ENCODE results near the gene ATF2.

The ATF2 gene

DNA sequence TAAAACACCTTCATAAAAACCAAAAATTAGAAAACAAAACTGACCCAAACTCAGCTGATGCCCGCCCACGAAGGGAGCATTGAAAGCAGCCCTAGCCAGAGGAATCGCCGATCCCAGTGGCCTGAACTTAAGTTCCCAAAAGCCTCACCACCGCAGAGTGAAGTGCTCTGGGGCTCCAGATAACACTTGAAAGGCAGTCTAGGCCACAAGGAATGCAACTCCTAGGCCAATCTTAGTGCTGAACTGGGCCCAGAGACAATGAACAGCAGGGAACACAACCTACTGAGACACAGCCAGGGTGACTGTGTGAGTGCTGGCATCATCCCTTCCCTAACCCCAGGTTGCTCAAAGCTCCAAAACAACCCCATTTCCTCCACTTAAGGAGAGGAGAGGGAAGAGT, 103.2 kb downstream of the ATF2 start:
- H3K9ac ChIP-seq (ENCODE audit: low read depth in 1 of 2, low read length in 2 of 2): no peak overlapping the region
- H3K36me3 ChIP-seq (ENCODE audit: control insufficient read depth in 1 of 2, insufficient read depth in 2 of 2, low read length in 2 of 2): no peaks in the 10 kb centered on the region
- no peak overlapping the region for H3K4me3 ChIP-seq (ENCODE audit: low read depth in 1 of 2, low read length in 2 of 2)
- H3K27me3 ChIP-seq (ENCODE audit: control insufficient read depth in 1 of 2, insufficient read depth in 2 of 2, low read length in 2 of 2): no peaks in the 10 kb centered on the region
- no peaks in the 10 kb centered on the region for H3K9me3 ChIP-seq (ENCODE audit: control insufficient read depth in 1 of 2, low read length in 2 of 2)
- H3K4me1 ChIP-seq (ENCODE audit: control insufficient read depth in 1 of 2, insufficient read depth in 2 of 2, low read length in 2 of 2): no peaks in the 10 kb centered on the region
- H3K27ac ChIP-seq (ENCODE audit: low read depth, low read length): no peak overlapping the region

DNA sequence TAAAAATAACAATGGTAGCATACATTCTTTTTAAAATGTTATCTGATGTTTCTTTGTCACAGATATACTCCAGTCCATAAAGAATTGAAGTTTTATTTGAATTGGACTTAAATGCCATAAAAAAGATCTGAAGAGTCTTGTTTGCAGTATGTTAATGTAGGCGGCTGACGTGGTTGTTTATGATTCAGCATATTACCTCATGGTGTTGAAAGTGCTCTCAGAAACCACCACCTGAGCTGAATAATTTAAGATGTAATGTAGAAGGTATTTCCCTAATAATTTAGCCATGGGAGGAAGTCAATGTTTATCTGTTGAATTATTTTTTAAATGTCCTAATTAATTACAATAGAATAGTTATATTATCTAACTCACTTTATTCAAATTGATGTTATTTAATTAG, 104.3 kb downstream of the ATF2 start:
- no peaks in the 10 kb centered on the region for H3K4me1 ChIP-seq (ENCODE audit: control insufficient read depth in 1 of 2, insufficient read depth in 2 of 2, low read length in 2 of 2)
- no peaks in the 10 kb centered on the region for H3K9me3 ChIP-seq (ENCODE audit: control insufficient read depth in 1 of 2, low read length in 2 of 2)
- peaks cover 0 to 4% of the 10 kb centered on the region in 2 donors for H3K36me3 ChIP-seq (ENCODE audit: control insufficient read depth in 1 of 2, insufficient read depth in 2 of 2, low read length in 2 of 2)
- no peak overlapping the region for H3K4me3 ChIP-seq (ENCODE audit: low read depth in 1 of 2, low read length in 2 of 2)
- H3K27ac ChIP-seq (ENCODE audit: low read depth, low read length): no peak overlapping the region
- H3K27me3 ChIP-seq (ENCODE audit: control insufficient read depth in 1 of 2, insufficient read depth in 2 of 2, low read length in 2 of 2): no peaks in the 10 kb centered on the region
- H3K9ac ChIP-seq (ENCODE audit: low read depth in 1 of 2, low read length in 2 of 2): no peak overlapping the region

DNA sequence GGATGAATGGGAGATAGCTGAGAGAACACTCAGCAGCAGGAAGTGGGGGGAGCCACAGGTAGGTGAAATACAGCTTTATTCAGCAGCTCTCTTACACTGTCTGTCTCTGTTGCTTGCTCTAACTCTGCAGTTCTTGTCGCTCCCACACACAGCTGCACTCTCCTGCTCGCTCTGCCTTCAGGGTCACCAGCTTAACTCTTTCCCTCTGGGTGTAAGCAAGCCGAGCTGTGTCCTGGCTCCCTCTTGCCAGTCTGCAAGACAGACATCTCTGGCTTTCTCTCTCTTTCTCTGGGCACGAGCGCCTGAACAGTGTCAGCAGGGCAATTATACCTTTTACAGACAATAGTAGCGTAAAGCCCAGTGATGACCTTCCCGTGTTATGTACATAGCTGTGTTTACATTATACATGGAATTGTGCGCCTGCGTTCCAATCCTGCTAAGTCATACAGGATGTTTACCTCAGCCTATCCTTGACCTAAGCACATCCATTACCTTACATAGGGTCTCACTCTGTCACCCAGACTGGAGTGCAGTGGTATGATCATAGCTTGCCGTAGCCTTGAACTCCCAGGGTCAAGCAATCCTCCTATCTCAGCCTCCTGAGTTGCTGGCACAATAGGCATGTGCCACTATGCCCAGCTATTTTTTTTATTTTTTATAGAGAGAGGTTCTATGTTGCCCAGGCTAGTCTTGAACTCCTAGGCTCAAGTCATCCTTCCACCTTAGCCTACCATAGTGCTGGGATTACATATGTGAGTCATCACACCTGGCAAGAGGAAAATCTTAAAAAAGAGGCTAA, 105.0 kb downstream of the ATF2 start:
- Histone ChIP-seq H3K27me3 (ENCODE audit: control insufficient read depth in 1 of 2, insufficient read depth in 2 of 2, low read length in 2 of 2) (no peaks in the 10 kb centered on the region), H3K4me1 (ENCODE audit: control insufficient read depth in 1 of 2, insufficient read depth in 2 of 2, low read length in 2 of 2) (no peaks in the 10 kb centered on the region), H3K4me3 (ENCODE audit: low read depth in 1 of 2, low read length in 2 of 2) (no peak overlapping the region), H3K9me3 (ENCODE audit: control insufficient read depth in 1 of 2, low read length in 2 of 2) (no peaks in the 10 kb centered on the region), H3K36me3 (ENCODE audit: control insufficient read depth in 1 of 2, insufficient read depth in 2 of 2, low read length in 2 of 2) (peaks cover 0 to 4% of the 10 kb centered on the region in 2 donors), H3K9ac (ENCODE audit: low read depth in 1 of 2, low read length in 2 of 2) (no peak overlapping the region), H3K27ac (ENCODE audit: low read depth, low read length) (no peak overlapping the region)

DNA sequence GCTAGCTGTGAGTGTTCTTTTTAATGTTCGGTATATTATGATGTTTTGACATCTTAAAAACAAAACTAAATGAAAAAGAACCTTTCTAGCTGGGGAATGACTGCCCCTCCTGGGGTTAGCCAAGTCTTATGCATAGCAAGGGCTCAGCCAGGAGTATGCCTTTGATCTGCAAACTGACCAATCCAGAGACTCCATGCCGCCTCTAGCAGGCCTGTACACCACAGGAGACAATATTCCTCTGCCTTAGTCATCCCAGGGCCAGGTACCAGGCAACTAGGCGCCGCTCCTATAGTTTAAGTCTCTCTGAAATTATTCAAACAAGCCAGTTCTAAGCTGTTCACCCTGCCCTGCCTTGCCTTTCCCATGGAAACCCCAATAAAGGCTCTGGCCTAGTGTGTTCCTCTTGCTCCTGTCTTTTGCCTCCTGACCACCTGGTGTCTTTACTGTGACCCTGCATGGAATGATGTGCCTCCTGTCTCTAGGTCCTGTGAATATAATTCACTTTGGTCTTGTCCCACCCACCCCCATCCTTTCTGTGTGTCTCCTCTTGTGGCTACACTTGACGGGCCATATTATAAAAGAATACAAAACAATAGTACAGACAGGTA, 110.8 kb downstream of the ATF2 start:
- no peak overlapping the region for H3K4me3 ChIP-seq (ENCODE audit: low read depth in 1 of 2, low read length in 2 of 2)
- no peak overlapping the region for H3K27ac ChIP-seq (ENCODE audit: low read depth, low read length)
- no peaks in the 10 kb centered on the region for H3K9me3 ChIP-seq (ENCODE audit: control insufficient read depth in 1 of 2, low read length in 2 of 2)
- H3K36me3 ChIP-seq (ENCODE audit: control insufficient read depth in 1 of 2, insufficient read depth in 2 of 2, low read length in 2 of 2): peaks cover 0 to 4% of the 10 kb centered on the region in 2 donors
- no peak overlapping the region for H3K9ac ChIP-seq (ENCODE audit: low read depth in 1 of 2, low read length in 2 of 2)
- no peaks in the 10 kb centered on the region for H3K4me1 ChIP-seq (ENCODE audit: control insufficient read depth in 1 of 2, insufficient read depth in 2 of 2, low read length in 2 of 2)
- H3K27me3 ChIP-seq (ENCODE audit: control insufficient read depth in 1 of 2, insufficient read depth in 2 of 2, low read length in 2 of 2): no peaks in the 10 kb centered on the region

DNA sequence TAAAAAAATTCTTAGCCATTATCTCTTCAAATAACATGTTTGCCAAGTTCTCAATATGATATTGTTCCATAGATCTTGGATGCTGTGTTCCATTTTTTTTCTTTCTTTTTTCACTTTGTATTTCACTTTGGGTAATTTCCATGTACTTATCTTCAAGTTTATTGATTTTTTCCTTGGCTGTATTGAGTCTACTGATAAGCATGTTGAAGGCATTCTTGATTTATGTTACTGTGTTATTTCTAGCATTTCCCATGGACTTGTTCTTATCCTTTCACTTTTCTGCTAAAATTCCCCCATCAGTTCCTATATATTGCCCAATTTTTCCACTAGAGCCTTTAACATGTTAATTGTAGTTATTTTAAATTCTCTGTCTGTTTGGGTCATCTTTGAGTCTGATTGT, 112.0 kb downstream of the ATF2 start:
- H3K4me3 ChIP-seq (ENCODE audit: low read depth in 1 of 2, low read length in 2 of 2): no peak overlapping the region
- no peaks in the 10 kb centered on the region for H3K4me1 ChIP-seq (ENCODE audit: control insufficient read depth in 1 of 2, insufficient read depth in 2 of 2, low read length in 2 of 2)
- H3K27ac ChIP-seq (ENCODE audit: low read depth, low read length): no peak overlapping the region
- no peaks in the 10 kb centered on the region for H3K27me3 ChIP-seq (ENCODE audit: control insufficient read depth in 1 of 2, insufficient read depth in 2 of 2, low read length in 2 of 2)
- no peak overlapping the region for H3K9ac ChIP-seq (ENCODE audit: low read depth in 1 of 2, low read length in 2 of 2)
- peaks cover 0 to 4% of the 10 kb centered on the region in 2 donors for H3K36me3 ChIP-seq (ENCODE audit: control insufficient read depth in 1 of 2, insufficient read depth in 2 of 2, low read length in 2 of 2)
- no peaks in the 10 kb centered on the region for H3K9me3 ChIP-seq (ENCODE audit: control insufficient read depth in 1 of 2, low read length in 2 of 2)

DNA sequence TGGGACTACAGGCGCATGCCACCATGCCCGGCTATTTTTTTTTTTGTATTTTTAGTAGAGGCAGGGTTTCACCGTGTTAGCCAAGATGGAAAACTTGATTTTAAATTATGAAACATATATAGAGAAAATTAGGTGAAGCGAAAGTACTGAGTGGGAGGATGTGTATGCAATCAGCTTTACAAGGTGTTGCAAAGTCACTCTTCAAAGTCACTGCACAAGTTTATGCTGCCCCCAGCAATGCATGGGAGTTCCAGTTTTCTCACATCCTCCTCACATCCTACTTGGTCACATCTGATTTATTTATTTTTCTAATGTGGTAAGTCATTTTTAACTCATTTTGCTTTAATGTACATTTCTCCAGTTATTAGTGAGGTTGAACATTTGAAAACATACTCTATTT, 113.7 kb downstream of the ATF2 start:
- H3K9me3 ChIP-seq (ENCODE audit: control insufficient read depth in 1 of 2, low read length in 2 of 2): no peaks in the 10 kb centered on the region
- no peaks in the 10 kb centered on the region for H3K27me3 ChIP-seq (ENCODE audit: control insufficient read depth in 1 of 2, insufficient read depth in 2 of 2, low read length in 2 of 2)
- H3K4me3 ChIP-seq (ENCODE audit: low read depth in 1 of 2, low read length in 2 of 2): no peak overlapping the region
- H3K36me3 ChIP-seq (ENCODE audit: control insufficient read depth in 1 of 2, insufficient read depth in 2 of 2, low read length in 2 of 2): peaks cover 0 to 3% of the 10 kb centered on the region in 2 donors
- H3K27ac ChIP-seq (ENCODE audit: low read depth, low read length): no peak overlapping the region
- H3K4me1 ChIP-seq (ENCODE audit: control insufficient read depth in 1 of 2, insufficient read depth in 2 of 2, low read length in 2 of 2): no peaks in the 10 kb centered on the region
- no peak overlapping the region for H3K9ac ChIP-seq (ENCODE audit: low read depth in 1 of 2, low read length in 2 of 2)

DNA sequence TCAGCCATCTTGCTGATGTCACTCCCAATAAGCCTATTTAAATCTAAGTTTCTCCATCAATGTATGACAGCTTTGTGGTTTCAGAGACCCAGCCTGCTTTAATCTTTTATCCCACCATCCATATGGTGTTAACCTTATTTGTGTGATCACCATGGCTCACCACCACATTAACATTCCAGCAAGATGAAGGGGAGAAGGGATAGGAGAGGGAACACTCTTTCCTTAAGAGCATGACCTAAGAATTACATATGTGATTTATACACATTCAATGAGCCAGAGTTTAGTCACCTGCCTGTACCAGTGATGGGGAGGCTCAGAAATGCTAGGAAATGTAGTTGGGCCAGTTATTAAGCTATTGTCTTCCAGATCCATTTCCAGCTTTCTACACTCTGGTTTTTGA, 118.3 kb downstream of the ATF2 start:
- no peak overlapping the region for H3K9ac ChIP-seq (ENCODE audit: low read depth in 1 of 2, low read length in 2 of 2)
- H3K9me3 ChIP-seq (ENCODE audit: control insufficient read depth in 1 of 2, low read length in 2 of 2): no peaks in the 10 kb centered on the region
- H3K27ac ChIP-seq (ENCODE audit: low read depth, low read length): no peak overlapping the region
- no peaks in the 10 kb centered on the region for H3K36me3 ChIP-seq (ENCODE audit: control insufficient read depth in 1 of 2, insufficient read depth in 2 of 2, low read length in 2 of 2)
- H3K4me1 ChIP-seq (ENCODE audit: control insufficient read depth in 1 of 2, insufficient read depth in 2 of 2, low read length in 2 of 2): no peaks in the 10 kb centered on the region
- H3K4me3 ChIP-seq (ENCODE audit: low read depth in 1 of 2, low read length in 2 of 2): no peak overlapping the region
- no peaks in the 10 kb centered on the region for H3K27me3 ChIP-seq (ENCODE audit: control insufficient read depth in 1 of 2, insufficient read depth in 2 of 2, low read length in 2 of 2)

DNA sequence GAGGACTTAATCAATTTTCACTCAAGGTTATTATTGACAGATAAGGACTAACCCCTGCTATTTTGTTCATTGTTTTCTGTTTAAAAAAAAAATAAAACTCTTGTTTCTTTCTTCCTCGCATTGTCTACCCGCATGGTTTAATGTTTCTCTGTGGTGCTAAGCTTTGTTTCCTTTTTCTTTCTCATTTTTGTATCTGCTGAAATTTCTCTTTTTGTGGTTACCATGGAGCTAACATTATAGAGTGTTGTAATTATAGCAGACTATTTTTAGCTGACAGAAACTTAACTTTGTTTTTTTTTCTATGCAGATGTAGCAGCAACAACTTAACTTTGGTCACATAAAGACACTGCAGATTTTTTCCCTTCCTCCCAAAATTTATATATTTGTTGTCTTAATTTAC, 119.7 kb downstream of the ATF2 start:
- H3K27ac ChIP-seq (ENCODE audit: low read depth, low read length): no peak overlapping the region
- H3K4me3 ChIP-seq (ENCODE audit: low read depth in 1 of 2, low read length in 2 of 2): no peak overlapping the region

DNA sequence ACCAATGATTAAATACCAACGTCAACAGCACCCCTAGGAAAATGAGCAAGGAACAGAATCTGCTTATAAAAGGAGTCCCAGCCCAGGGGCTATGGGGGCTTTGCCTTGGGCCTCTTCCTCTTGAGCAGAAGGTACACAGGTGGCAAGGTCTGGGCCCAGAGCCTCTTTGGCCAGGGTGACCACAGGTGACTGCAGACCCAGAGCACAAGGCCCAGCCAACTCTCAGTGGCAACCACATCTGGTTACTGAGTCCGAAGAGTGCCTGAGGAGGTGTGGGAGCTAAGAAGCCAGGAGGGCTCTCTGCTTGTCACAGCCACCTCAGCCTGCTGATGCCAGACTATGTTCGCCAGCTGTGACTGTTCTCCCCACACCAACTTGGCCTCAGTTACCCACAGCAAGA, 128.5 kb downstream of the ATF2 start:
- no peak overlapping the region for H3K4me3 ChIP-seq (ENCODE audit: low read depth in 1 of 2, low read length in 2 of 2)
- no peaks in the 10 kb centered on the region for H3K36me3 ChIP-seq (ENCODE audit: control insufficient read depth in 1 of 2, insufficient read depth in 2 of 2, low read length in 2 of 2)
- no peak overlapping the region for H3K9ac ChIP-seq (ENCODE audit: low read depth in 1 of 2, low read length in 2 of 2)
- H3K27me3 ChIP-seq (ENCODE audit: control insufficient read depth in 1 of 2, insufficient read depth in 2 of 2, low read length in 2 of 2): no peaks in the 10 kb centered on the region
- no peaks in the 10 kb centered on the region for H3K9me3 ChIP-seq (ENCODE audit: control insufficient read depth in 1 of 2, low read length in 2 of 2)
- H3K4me1 ChIP-seq (ENCODE audit: control insufficient read depth in 1 of 2, insufficient read depth in 2 of 2, low read length in 2 of 2): no peaks in the 10 kb centered on the region
- no peak overlapping the region for H3K27ac ChIP-seq (ENCODE audit: low read depth, low read length)

More for the DNA sequence above, 119.7 kb downstream of the ATF2 start:
- no peaks in the 10 kb centered on the region for H3K36me3 ChIP-seq (ENCODE audit: control insufficient read depth in 1 of 2, insufficient read depth in 2 of 2, low read length in 2 of 2)
- no peak overlapping the region for H3K9ac ChIP-seq (ENCODE audit: low read depth in 1 of 2, low read length in 2 of 2)
- no peaks in the 10 kb centered on the region for H3K4me1 ChIP-seq (ENCODE audit: control insufficient read depth in 1 of 2, insufficient read depth in 2 of 2, low read length in 2 of 2)
- no peaks in the 10 kb centered on the region for H3K27me3 ChIP-seq (ENCODE audit: control insufficient read depth in 1 of 2, insufficient read depth in 2 of 2, low read length in 2 of 2)
- no peaks in the 10 kb centered on the region for H3K9me3 ChIP-seq (ENCODE audit: control insufficient read depth in 1 of 2, low read length in 2 of 2)

DNA sequence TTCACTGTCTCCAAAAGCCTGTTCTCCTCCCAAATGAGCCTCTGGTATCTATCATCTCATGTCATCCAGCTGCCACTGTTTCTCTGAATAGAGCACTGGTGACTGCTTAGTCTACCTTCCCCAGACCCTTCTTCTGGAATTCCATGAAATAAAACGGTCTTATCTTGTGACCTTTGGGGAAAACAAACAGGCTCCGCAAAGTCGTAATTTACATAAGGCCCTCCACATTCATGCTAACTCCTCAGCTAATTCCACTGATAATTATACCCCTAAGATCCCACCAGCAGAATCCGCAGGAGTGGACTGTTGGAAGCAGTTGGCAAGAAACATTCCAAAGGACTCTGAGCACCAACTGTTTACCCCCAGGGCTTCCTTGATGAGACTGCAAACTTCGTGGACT, 129.0 kb downstream of the ATF2 start:
- H3K9me3 ChIP-seq (ENCODE audit: control insufficient read depth in 1 of 2, low read length in 2 of 2): no peaks in the 10 kb centered on the region
- no peak overlapping the region for H3K4me3 ChIP-seq (ENCODE audit: low read depth in 1 of 2, low read length in 2 of 2)
- H3K9ac ChIP-seq (ENCODE audit: low read depth in 1 of 2, low read length in 2 of 2): no peak overlapping the region
- H3K36me3 ChIP-seq (ENCODE audit: control insufficient read depth in 1 of 2, insufficient read depth in 2 of 2, low read length in 2 of 2): no peaks in the 10 kb centered on the region
- H3K27ac ChIP-seq (ENCODE audit: low read depth, low read length): no peak overlapping the region
- H3K27me3 ChIP-seq (ENCODE audit: control insufficient read depth in 1 of 2, insufficient read depth in 2 of 2, low read length in 2 of 2): no peaks in the 10 kb centered on the region
- no peaks in the 10 kb centered on the region for H3K4me1 ChIP-seq (ENCODE audit: control insufficient read depth in 1 of 2, insufficient read depth in 2 of 2, low read length in 2 of 2)
